SHP77 treated with DMSO at 0.1 percent for 48 hours (cell line): ENCODE measurements around the gene DEAF1.

Experiments used
- DNase-seq: peaks from one replicate; lab custom pipeline; 2025; lab: John Stamatoyannopoulos, UW

The DEAF1 gene

GRCh38 chr11:624705-625635, 70.1 kb downstream of the DEAF1 start, which contains the start of gene CDHR5:
Gene CDHR5, minus strand, starts transcription at chr11:624955. Its CDS starts 53 bp downstream, at chr11:624902.
- DNase-seq, result no peak

- no peak for DNase-seq
Measured at GRCh38 chr11:623999-624704, 70.9 kb downstream of the DEAF1 start.

GRCh38 chr11:623349-623869, 71.6 kb downstream of the DEAF1 start:
- no peak for DNase-seq

GRCh38 chr11:621838-622237, 73.2 kb downstream of the DEAF1 start:
- DNase-seq, result no peak

- DNase-seq, result no peak
Measured at GRCh38 chr11:620935-621814, 73.8 kb downstream of the DEAF1 start.

- no peak for DNase-seq
Measured at GRCh38 chr11:620201-620600, 74.8 kb downstream of the DEAF1 start.

- DNase-seq, result no peak
Measured at GRCh38 chr11:619628-620050, 75.4 kb downstream of the DEAF1 start.

- no peak for DNase-seq
Measured at GRCh38 chr11:618856-619627, 76.0 kb downstream of the DEAF1 start.

GRCh38 chr11:617912-618682, 76.9 kb downstream of the DEAF1 start:
- no peak for DNase-seq

- no peak for DNase-seq
Measured at GRCh38 chr11:617199-617911, 77.7 kb downstream of the DEAF1 start.

- no peak for DNase-seq
Measured at GRCh38 chr11:616320-617198, 78.5 kb downstream of the DEAF1 start.

- peak; percentile 13 for DNase-seq
Measured at GRCh38 chr11:615504-616319, 79.3 kb downstream of the DEAF1 start, which contains the start of gene IRF7. Gene IRF7, minus strand, starts transcription at chr11:615950. Its CDS starts 586 bp downstream, at chr11:615364.

GRCh38 chr11:614623-615503, 80.2 kb downstream of the DEAF1 start:
- no peak for DNase-seq

- DNase-seq, result no peak
Measured at GRCh38 chr11:614021-614622, 80.9 kb downstream of the DEAF1 start.

- no peak for DNase-seq
Measured at GRCh38 chr11:613369-613968, 81.6 kb downstream of the DEAF1 start.

- DNase-seq, result no peak
Measured at GRCh38 chr11:612961-613300, 82.1 kb downstream of the DEAF1 start.
